BJ (cell line): ENCODE results near the gene USP4. TPM values are rescaled to one million over a fixed set of nuclear protein-coding genes. Genes with fewer than 3 reads are reported as not detected.
"Not testable (repeated sequence)": the region's sequence is repeated elsewhere in the genome, so short reads cannot be mapped to it uniquely, and the experiment has no call there.

Experiments
- CTCF ChIA-PET: fragments of 350-600 bp; formaldehyde crosslinking; extraction: SDS; loops from one replicate; lab custom pipeline; 2021; ENCODE audit warnings: antibody characterized with exemption, inconsistent platforms; lab: Yijun Ruan, JAX
- POLR2A ChIA-PET: fragments of 300-600 bp; sonication (Branson Sonifier 250); formaldehyde crosslinking; extraction: SDS; loops from one replicate; lab custom pipeline; 2021; ENCODE audit warnings: antibody characterized with exemption; lab: Charles Lee
- DNase-seq: peaks from one replicate; pipeline ENCODE4 v3.0.0-alpha.2; 2011; ENCODE audit warnings: low read depth
- H3K27me3 ChIP-seq: 2 replicates; pipeline ENCODE4 v1.6.0; 2011; ENCODE audit warnings: low read length; ENCODE audit not compliant: control insufficient read depth, insufficient read depth
- H3K36me3 ChIP-seq: 2 replicates; pipeline ENCODE4 v1.5.1; 2011; ENCODE audit warnings: low read length; ENCODE audit not compliant: control insufficient read depth, insufficient read depth
- H3K4me3 ChIP-seq: 2 replicates; pipeline ENCODE4 v1.5.1; 2011; ENCODE audit warnings: low read depth, mild to moderate bottlenecking, control low read depth, low read length
- CTCF ChIP-seq: IDR thresholded peaks from 2 replicates; pipeline ENCODE4 v1.5.1; 2011; ENCODE audit warnings: low read depth, mild to moderate bottlenecking, control low read depth, inconsistent platforms, low read length, moderate library complexity; ENCODE audit not compliant: insufficient read depth
- polyA plus RNA-seq: library from polyadenylated mRNA; depleted of rRNA; stranded (reverse); fragments of >200 nt; gene quantifications from 2 replicates; pipeline ENCODE4 v1.2.3, GENCODE V29; 2011

Gene USP4
- polyA plus RNA-seq, 1 experiment = 63.5 TPM

- peak; percentile 77 for DNase-seq
- no peak for TF ChIP-seq CTCF
- POLR2A ChIA-PET = interaction anchor here (0.7 to 1.0 kb wide), 2 partner anchors 71 to 117 kb away, joined by 3 to 4 read pairs; partner anchors contain the start of gene NICN1
- H3K4me3 ChIP-seq = peak within 1 kb of the TSS; percentile 56
- CTCF ChIA-PET = interaction anchor here (2.0 kb wide), 1 partner anchor 18 kb away, joined by 4 read pairs; no protein-coding TSS in a partner anchor
- H3K27me3 ChIP-seq = no peaks in the 10 kb centered on the region
- peaks cover 14% of the 10 kb centered on the region for H3K36me3 ChIP-seq
These were observed 18.5 kb upstream of the USP4 start, which contains the start of gene GPX1 for GRCh38 chr3:49358217-49358883. GPX1 (minus strand) TSS chr3:49358353; CDS start chr3:49358278, 75 bp downstream.

- Histone ChIP-seq H3K4me3 (peak overlapping the region; percentile 56), H3K36me3 (peaks cover 14% of the 10 kb centered on the region)
- POLR2A ChIA-PET = interaction anchor here (1.0 kb wide), 1 partner anchor 71 kb away, joined by 4 read pairs; the partner anchor contains the start of gene NICN1
- H3K27me3 ChIP-seq, DNase-seq, CTCF ChIA-PET: not testable (repeated sequence)
These were observed 17.8 kb upstream of the USP4 start for GRCh38 chr3:49357443-49358216.

GRCh38 chr3:49357095-49357442, 17.2 kb upstream of the USP4 start:
- DNase-seq, CTCF ChIA-PET, H3K27me3 ChIP-seq: not testable (repeated sequence)
- peak overlapping the region; percentile 56 for H3K4me3 ChIP-seq
- peaks cover 12% of the 10 kb centered on the region for H3K36me3 ChIP-seq
- POLR2A ChIA-PET = interaction anchor here (1.0 kb wide), 1 partner anchor 72 kb away, joined by 4 read pairs; the partner anchor contains the start of gene NICN1

- CTCF ChIA-PET = interaction anchor here (0.6 to 1.8 kb wide), 4 partner anchors 35 to 182 kb away, joined by 3 to 7 read pairs (median 4); partner anchors contain the start of gene KLHDC8B
- peaks cover 10% of the 10 kb centered on the region for H3K36me3 ChIP-seq
- TF ChIP-seq CTCF = no peak
- H3K27me3 ChIP-seq = no peaks in the 10 kb centered on the region
- DNase-seq = no peak
- H3K4me3 ChIP-seq = no peak overlapping the region
- POLR2A ChIA-PET = interaction anchor here (0.6 kb wide), 1 partner anchor 402 kb away, joined by 3 read pairs; no protein-coding TSS in a partner anchor
These were observed 13.1 kb upstream of the USP4 start for GRCh38 chr3:49352890-49353421.

GRCh38 chr3:49352281-49352680, 12.4 kb upstream of the USP4 start:
- no peak overlapping the region for H3K4me3 ChIP-seq
- DNase-seq = no peak
- H3K27me3 ChIP-seq = no peaks in the 10 kb centered on the region
- TF ChIP-seq CTCF = no peak
- CTCF ChIA-PET = interaction anchor here (0.9 to 1.8 kb wide), 4 partner anchors 12 to 181 kb away, joined by 3 to 7 read pairs (median 4); partner anchors contain the start of gene KLHDC8B
- H3K36me3 ChIP-seq = peaks cover 10% of the 10 kb centered on the region
- POLR2A ChIA-PET = interaction anchor here (0.6 to 1.1 kb wide), 2 partner anchors 12 to 402 kb away, joined by 3 to 4 read pairs; partner anchors contain the start of gene USP4
